CD4-positive, alpha-beta T cell treated with Interleukin-4 for 4 hours (primary cell): Measurements from ENCODE around the gene PIP4K2B.
"Not testable (repeated sequence)": the region's sequence is repeated elsewhere in the genome, so short reads cannot be mapped to it uniquely, and the experiment has no call there.

Experiments
- DNase-seq: peaks from one replicate; pipeline ENCODE4 v3.0.0-alpha.2; 2020

PIP4K2B gene

GRCh38 chr17:38799501-38800236 lies at the start of gene PIP4K2B:
PIP4K2B (minus strand) TSS chr17:38799556; CDS start chr17:38799424, 132 bp downstream.
- DNase-seq, result peak; percentile 93

- no peak for DNase-seq
Observed at GRCh38 chr17:38848557-38848891, 49.2 kb upstream of the PIP4K2B start.

GRCh38 chr17:38844261-38844757 lies 45.0 kb upstream of the PIP4K2B start:
- DNase-seq, result no peak

- no peak for DNase-seq
Observed at GRCh38 chr17:38825762-38826247, 26.4 kb upstream of the PIP4K2B start.

GRCh38 chr17:38824899-38825761 lies 25.8 kb upstream of the PIP4K2B start, which contains the start of gene CWC25:
CWC25 (minus strand) TSS chr17:38825321; CDS start chr17:38825183, 138 bp downstream.
- DNase-seq, result peak; percentile 96

GRCh38 chr17:38815576-38816193 lies 16.3 kb upstream of the PIP4K2B start:
- peak; percentile 15 for DNase-seq

- DNase-seq, result no peak
Observed at GRCh38 chr17:38809828-38810227, 10.5 kb upstream of the PIP4K2B start.

GRCh38 chr17:38800237-38800760 lies 943 bp upstream of the PIP4K2B start:
- DNase-seq, result no peak

GRCh38 chr17:38798614-38799500 lies 499 bp downstream of the PIP4K2B start:
- peak; percentile 43 for DNase-seq

- no peak for DNase-seq
Observed at GRCh38 chr17:38797828-38798227, 1.5 kb downstream of the PIP4K2B start.

- DNase-seq, result no peak
Observed at GRCh38 chr17:38797158-38797490, 2.2 kb downstream of the PIP4K2B start.

- DNase-seq, result no peak
Observed at GRCh38 chr17:38796451-38797157, 2.8 kb downstream of the PIP4K2B start.

- no peak for DNase-seq
Observed at GRCh38 chr17:38794221-38794620, 5.1 kb downstream of the PIP4K2B start.

- DNase-seq, result no peak
Observed at GRCh38 chr17:38791162-38791561, 8.2 kb downstream of the PIP4K2B start.

- not testable (repeated sequence) for DNase-seq
Observed at GRCh38 chr17:38790148-38790707, 9.1 kb downstream of the PIP4K2B start.

GRCh38 chr17:38789185-38789584 lies 10.2 kb downstream of the PIP4K2B start:
- no peak for DNase-seq

- DNase-seq, result not testable (repeated sequence)
Observed at GRCh38 chr17:38787999-38788398, 11.4 kb downstream of the PIP4K2B start.

GRCh38 chr17:38786372-38786771 lies 13.0 kb downstream of the PIP4K2B start:
- no peak for DNase-seq

GRCh38 chr17:38783227-38783626 lies 16.1 kb downstream of the PIP4K2B start:
- DNase-seq, result no peak

GRCh38 chr17:38779965-38780752 lies 19.2 kb downstream of the PIP4K2B start:
- DNase-seq, result no peak
